Non-pigmented ciliary epithelial cell (primary cell): ENCODE data around the gene MED29.

Experiments used
- DNase-seq: peaks from one replicate; pipeline ENCODE4 v3.0.0-alpha.2; 2010; ENCODE audit warnings: low read depth

MED29 gene

DNA sequence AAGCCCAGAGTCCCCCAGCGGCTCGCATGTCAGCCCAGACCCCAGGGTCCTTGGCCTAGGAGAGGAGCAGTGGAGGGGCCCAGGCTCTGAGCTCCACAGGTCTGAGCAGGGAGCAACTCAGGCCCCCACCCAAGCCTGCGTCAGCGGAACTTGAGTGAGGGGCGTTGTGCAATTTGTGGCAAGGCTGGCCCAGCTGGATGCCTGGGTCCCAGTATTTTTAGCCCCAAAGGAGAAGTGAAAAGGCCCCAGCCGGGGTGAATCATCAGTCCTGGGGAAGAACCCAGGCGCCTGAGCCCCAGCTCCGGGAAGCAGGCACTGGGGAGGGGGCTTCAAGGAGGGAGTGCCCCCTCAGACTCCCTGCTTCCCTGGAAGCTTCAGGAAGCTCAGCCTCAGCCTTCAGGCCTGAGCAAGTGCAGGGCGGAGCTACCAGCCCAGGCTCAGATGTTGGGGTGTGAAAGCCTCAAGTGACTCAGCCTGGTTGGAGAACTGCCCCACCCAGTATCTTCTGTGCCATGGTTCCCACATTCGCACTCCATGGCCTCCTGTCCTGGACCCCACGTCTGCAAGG, 7.2 kb downstream of the MED29 start:
- DNase-seq: no peak

DNA sequence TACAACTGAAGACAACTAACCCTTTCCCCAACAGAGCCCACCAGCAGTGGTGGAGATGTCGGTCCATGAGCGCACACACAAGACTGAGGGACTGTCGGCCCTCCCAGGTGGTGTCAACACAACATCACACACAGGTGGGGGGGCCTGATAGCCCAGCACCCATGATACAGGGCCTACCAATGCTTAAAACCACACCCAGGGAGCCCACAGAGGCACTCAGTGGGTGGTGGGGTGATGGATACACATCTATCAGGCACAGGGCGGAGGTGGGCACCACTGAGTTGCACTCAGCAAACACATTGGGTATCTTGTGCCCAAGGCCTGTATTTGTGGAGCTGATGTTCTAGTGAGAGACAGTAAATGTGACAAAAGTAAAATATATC, 8.5 kb downstream of the MED29 start:
- DNase-seq: no peak

DNA sequence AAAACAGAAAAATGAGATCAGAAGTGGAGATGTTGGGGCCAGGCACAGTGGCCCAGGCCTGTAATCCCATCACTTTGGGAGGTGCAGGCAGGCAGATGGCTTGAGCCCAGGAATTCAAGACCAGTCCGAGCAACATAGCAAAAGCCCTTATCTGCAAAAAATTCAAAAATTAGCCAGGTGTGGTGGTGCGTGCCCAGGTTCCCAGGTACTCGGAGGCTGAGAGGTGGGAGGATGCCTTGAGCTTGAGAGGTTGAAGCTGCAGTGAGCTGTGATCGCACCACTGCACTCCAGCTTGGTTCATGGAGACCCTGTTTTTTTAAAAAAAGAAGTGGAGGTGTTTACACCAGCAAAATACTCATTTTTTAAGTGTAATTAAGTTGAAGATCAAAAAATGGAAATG, 8.9 kb downstream of the MED29 start:
- no peak for DNase-seq

DNA sequence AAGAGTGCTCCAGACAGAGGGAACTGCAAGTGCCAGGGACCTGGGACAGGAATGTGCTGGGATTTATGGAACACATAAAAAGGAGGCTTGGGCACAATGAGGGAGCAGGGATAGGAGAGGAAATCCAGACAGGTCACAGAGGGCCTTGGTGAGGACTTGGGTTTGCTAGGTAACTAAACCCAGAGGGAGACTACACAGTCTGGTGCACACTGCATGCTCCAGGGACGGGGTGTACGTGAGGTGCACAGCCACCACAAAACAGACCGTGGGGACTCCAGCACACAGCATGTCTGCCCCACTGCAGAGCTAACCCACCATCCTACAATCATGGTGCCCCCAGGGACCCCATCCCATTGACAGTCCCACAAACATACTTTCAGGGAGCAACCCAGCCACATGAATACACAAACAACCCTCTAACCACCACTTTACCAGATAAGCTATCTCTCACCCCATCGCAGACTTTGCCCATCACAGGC, 9.9 kb downstream of the MED29 start:
- DNase-seq: no peak

DNA sequence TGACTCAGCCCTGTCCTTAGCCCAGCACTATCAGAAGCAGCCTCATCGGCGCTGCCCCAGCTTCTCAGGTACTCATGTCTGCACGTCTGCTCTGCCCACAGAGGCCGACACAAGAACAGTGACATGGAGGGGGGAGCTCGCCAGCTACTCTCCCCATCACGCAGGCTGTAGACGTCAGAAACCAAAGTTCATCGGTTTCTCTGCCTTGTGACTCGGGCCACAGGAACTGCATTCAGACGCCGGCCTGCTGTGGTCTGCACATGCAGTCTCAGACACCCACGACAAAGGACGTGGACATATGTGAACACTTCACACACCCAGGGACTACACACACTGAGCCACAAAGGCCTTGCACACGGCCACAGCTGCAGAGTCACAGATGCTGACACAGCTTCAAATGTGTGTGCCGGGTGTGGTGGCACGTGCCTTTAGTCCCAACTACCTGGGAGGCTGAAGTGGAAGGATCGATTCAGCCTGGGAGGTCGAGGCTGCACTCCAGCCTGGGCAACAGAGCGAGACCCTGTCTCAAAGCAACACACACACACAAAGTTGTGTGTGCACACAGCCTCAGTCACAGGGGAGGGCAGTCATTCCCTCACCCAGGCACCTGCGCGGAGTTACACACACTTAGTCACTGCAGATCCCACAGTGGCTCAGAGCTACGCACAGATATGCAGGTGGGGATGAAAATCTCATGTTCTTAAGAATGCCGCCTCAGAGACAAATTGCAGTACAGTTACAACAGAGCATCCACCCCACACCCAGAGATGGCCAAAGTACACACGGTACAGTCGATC, 10.6 kb downstream of the MED29 start:
- no peak for DNase-seq

DNA sequence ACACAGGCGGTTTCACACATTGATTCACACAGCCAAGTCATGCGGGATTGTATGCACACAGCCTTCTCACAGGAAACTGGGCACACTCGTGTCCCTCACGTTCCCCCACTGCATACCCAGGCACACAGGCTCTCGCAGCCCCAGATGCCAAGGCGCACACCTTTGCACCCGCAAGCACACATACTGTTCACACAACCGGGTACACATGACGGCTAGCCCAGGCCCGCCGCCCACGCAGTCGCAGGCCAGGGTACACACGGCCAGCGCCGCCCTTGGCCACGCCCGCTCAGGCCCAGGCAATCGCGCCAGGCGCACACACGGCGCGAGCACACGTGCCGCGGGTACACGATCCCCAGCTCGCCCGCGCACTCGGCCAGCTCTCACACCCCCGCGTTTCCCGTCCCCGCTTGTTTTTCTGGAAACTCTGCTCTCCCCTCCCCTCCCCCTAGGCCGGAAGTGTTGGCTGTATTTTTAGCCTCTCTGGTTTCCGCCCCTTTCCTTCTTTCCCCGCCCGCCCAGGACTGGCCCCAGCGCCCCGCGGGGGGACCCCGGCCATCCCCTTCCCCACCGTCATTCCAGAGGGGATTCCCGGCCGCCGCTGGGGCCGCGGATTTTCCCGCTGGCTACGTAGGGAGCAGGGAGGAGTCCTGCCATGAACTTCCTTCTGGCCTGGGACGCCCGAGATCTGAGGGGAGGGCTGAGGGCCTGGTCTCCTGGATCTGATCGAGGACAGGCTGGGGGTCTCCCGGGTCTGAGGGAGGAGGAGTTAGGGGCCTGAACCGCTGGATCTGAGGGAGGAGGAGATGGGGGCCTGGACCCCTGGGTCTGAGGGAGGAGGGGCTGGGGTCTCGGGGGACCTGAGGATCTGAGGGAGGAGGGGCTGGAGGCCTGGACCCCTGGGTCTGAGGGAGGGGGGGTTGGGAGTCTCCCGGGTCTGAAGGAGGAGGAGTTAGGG, 11.4 kb downstream of the MED29 start:
- DNase-seq: no peak

DNA sequence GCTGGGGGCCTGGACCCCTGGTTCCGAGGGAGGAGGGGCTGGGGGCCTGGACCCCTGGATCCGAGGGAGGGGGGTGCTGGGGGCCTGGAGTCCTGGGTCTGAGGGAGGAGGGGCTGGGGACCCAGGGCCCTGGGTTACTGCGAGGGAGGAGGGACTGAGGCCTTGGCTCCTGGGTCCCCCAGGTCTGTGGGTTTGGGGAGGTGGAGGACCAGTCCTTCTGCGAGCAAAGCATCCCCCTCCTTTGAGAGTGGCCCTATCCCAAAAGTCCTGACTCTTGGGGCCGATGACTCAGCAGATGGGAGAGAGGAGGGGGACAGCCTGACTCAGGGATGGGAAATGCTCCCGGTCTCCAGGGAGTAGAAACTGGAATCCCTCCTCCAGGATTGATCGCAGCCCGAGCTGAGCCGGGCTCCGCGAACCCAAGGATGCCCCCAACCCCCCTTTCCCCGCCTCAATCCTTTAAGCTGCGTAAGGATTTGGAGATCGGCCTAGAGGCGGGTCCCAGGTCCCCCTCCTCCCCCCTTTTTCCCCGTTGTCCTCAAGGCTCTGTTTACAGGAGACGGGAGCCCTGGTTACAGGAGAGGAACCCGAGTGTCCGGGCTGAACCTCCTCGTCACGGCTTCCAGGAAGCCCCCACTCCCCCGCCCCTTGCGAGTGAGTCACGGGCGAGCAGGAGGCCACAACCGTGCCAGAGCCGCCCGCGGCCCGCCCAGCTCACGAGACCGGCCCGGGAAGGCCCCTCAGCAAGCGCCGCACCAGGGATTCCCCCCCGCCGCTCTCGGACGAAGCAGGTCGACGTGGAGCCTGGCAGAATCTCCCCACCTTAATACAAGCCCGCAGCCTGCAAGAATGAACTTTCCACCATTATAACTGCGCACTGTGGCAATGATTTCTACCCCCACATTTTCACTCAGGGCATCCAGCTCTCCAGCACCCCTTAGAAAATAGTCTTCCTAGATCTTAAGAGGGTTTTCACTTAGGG, 12.4 kb downstream of the MED29 start:
- peak; percentile 78 for DNase-seq

DNA sequence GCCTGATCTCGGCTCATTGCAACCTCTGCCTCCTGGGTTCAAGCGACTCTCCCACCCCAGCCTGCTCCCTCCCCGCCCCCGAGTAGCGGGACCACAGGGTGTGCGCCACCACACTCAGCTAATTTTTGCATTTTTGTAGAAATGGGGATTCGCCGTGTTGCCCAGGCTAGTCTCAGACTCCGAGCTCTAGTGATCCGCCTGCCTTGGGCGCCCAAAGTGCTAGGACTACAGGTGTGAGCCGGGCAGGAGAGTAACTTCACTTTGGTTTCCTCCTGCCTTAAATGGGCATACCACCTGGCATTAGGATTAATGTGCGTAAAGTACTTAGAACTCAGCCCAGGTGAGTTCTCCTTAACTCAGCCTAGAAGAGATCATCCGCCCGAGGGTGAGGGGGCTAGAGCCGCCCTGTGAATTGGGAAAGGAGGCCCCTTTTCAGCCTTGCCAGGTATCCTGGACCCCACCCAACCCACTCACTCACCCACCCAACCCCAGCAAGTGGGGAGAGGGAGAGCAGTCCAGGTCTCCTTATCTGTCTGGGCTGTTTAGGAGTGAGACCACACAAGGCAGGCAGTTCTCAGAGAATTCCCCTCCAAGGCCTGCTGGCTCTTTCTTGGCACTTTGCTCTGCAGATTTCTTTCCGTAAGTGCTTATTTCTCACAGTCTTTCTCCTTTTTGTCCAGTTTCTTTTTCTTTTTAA, 14.2 kb downstream of the MED29 start:
- DNase-seq: no peak

DNA sequence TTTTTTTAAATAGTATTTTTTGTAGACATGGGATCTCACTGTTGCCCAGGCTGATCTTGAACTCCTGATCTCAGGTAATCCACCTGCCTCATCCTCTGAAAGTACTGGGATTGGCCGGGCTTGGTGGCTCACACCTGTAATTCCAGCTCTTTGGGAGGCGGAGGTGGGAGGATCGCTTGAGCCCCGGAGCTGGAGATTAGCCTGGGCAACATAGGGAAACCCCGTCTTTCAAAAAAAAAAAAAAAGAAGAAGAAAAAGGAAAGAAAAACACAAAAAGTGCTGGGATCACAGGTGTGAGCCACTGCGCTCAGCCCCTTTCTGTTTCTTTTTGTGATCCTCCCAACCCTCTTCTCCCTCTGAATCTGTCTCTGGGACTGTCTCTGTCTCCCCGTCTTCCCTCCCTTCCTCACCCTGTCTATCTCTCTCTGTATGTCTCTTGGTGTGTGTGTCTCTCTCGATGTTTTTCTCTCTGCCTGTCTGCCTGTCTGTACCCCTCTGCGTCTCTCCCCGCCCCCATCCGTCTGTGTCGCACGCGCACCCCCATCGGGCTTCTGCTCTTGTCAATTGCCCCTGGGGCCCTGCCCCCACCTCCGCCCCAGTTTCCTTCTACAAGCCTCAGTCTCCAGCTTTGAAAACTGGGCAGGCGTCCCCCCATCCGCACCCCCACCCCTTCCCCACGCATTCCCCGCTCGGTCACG, 14.9 kb downstream of the MED29 start:
- DNase-seq: no peak

DNA sequence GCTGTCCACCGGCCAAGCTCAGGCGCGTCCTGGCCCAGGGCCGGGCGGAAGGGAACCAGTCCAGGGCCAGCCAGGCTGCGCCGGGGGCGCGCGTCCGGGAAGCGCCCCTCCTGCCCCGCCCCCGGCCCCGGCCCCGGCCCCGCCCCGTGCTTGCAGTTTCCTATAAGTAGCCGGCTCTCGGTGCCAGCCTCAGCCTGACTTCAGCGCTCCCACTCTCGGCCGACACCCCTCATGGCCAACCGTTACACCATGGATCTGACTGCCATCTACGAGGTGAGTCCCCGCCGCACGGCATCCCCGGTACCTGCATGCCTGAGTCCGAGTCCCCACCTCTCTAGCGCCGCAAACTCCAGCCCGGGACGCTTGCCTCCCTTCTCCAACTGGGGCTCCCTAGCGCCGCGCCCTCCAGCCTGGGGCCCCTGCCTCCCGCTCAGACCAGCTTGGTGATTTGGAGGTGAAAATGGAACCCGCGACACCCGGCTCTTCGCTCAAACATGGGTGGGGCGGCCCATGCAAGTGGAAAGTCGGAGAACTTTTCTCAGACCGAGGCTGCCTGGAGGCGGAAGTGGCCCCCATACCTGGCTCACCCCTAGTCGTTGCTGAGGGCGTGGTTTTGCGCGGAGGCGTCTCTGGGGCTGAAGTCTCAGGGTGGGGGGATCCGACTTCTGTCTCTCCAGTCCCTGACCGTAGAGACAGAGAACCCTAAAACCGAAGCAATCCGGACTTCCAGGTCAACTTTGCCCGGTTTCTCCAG, 15.7 kb downstream of the MED29 start, which contains the start of gene ZFP36:
ZFP36 (plus strand) TSS at position 192 of the 754 bp plus-strand sequence; CDS start at position 250, 58 bp downstream.
- no peak for DNase-seq

DNA sequence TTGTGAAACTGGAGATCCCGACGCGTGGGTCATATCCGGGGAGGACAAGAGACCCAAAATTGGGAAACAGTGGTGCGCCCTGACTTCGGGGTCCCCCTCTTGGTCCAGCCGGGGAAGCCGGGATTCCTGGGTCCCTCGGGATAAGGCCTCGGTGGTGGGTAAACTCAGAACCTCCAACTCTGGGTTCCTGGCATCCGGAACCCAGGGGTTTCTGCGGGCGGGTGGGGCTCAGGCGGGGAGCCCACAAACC, 16.2 kb downstream of the MED29 start:
- DNase-seq: no peak

DNA sequence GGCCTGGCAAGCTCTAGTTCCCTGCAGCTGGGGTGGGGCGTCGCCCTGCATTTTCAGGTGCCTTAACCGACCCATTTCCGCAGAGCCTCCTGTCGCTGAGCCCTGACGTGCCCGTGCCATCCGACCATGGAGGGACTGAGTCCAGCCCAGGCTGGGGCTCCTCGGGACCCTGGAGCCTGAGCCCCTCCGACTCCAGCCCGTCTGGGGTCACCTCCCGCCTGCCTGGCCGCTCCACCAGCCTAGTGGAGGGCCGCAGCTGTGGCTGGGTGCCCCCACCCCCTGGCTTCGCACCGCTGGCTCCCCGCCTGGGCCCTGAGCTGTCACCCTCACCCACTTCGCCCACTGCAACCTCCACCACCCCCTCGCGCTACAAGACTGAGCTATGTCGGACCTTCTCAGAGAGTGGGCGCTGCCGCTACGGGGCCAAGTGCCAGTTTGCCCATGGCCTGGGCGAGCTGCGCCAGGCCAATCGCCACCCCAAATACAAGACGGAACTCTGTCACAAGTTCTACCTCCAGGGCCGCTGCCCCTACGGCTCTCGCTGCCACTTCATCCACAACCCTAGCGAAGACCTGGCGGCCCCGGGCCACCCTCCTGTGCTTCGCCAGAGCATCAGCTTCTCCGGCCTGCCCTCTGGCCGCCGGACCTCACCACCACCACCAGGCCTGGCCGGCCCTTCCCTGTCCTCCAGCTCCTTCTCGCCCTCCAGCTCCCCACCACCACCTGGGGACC, 16.6 kb downstream of the MED29 start:
- DNase-seq: no peak

DNA sequence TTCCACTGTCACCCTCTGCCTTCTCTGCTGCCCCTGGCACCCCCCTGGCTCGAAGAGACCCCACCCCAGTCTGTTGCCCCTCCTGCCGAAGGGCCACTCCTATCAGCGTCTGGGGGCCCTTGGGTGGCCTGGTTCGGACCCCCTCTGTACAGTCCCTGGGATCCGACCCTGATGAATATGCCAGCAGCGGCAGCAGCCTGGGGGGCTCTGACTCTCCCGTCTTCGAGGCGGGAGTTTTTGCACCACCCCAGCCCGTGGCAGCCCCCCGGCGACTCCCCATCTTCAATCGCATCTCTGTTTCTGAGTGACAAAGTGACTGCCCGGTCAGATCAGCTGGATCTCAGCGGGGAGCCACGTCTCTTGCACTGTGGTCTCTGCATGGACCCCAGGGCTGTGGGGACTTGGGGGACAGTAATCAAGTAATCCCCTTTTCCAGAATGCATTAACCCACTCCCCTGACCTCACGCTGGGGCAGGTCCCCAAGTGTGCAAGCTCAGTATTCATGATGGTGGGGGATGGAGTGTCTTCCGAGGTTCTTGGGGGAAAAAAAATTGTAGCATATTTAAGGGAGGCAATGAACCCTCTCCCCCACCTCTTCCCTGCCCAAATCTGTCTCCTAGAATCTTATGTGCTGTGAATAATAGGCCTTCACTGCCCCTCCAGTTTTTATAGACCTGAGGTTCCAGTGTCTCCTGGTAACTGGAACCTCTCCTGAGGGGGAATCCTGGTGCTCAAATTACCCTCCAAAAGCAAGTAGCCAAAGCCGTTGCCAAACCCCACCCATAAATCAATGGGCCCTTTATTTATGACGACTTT, 17.4 kb downstream of the MED29 start:
- DNase-seq: no peak

DNA sequence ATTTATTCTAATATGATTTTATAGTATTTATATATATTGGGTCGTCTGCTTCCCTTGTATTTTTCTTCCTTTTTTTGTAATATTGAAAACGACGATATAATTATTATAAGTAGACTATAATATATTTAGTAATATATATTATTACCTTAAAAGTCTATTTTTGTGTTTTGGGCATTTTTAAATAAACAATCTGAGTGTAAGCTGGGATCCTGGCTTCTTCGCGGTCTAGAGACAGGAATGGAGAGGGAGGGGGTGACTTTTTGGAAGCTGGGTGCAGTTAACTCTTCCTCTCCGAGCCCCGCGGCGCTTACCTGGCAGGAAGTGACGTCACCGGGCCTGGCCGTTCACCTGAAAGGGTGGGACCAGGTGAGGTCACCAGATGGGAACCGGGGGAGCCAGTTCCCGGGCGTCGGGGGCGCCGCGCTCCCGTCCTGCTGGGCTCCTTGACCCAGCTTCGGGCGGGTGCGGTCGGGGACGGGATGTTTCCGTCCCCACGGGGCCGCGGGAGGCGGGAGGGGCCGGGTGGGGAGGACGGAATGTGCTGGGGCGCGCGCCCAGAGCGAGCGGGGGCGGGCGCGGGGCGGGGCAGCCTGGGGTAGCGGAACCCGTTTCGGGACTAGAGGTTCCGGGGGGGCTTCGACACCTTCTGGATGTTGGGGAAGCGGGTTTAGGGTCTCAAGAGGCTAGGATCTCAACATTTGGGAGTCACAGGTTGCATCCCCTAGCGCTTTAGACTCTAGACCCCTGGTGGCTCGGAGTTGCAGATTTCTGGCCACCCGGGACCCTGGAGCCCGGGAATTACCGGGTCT, 18.2 kb downstream of the MED29 start:
- DNase-seq: no peak

DNA sequence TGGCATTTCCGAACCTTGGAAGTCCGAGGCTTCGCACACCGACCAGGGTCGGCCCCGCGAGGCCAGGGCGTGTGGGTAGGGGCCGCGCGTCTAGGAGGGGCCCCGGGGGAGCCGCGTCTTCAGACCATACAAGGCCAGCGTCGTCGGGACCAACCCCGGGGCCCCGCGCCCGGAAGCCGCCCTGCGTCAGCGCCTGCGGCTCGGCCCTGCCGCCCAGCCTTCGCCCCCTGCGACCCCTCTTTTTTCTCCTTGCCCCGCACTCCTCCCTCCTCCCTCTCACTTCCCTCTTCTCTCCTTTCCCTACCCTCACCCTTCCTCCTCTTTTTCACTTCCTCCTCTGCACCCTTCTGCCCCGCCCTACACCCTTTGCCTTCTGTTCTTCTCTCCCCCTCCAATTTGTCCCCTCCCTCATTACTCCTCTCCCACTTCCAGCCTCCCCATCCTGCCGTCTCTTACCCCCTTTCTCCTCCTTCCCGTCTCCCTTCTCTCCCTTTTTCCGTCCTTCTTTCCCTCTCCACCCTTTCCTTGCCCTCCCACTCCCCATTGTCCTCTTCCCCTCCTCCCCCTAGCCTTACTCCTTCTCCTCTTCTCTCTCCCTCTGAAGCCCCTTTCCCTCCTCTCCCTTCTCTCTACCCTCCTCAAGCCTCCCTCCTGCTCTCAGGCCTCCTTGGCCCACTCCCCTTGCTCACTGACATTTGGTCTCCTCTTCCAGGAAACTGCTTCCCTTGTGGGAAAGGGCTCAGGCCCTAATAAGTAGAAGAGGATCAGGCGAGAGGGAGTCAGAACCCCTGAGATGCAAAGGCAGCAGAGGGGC, 19.0 kb downstream of the MED29 start:
- no peak for DNase-seq

DNA sequence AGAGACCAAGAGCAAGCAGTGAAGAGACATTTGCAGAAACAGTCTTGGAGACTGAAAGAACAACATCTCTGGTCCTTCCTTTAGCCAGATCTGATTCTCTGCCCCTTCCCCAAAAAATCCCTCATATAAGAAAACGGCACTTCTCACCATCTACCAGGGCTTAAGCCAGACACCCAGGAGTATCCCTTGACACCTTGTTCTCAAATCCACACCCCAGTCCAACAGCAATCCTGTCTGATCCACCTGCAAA, 19.6 kb downstream of the MED29 start:
- no peak for DNase-seq
